PC-9 (cell line): Measurements from ENCODE around the gene CFAP97.

Experiments
- CTCF ChIP-seq: fragments of 200-600 bp; sonication (generic); conservative IDR thresholded peaks from 2 replicates; pipeline ENCODE4 v1.6.1; 2017; ENCODE audit warnings: mixed run types, antibody characterized with exemption, mild to moderate bottlenecking, moderate library complexity
- EZH2 ChIP-seq: fragments of 200-600 bp; sonication (generic); IDR thresholded peaks from 2 replicates; pipeline ENCODE4 v1.8.0; 2017; ENCODE audit warnings: antibody characterized with exemption, low read depth

GRCh38 chr4:185127021-185127925, 76.5 kb downstream of the CFAP97 start:
- no peak for TF ChIP-seq CTCF
- TF ChIP-seq EZH2: no peak
